Osteoblast (primary cell): ENCODE data around the gene GAS2L3. TPM values are rescaled to one million over a fixed set of nuclear protein-coding genes. Genes with fewer than 3 reads are reported as not detected.
A peak's percentile ranks its signal among the peaks of the same experiment; 100 is the strongest.

Source experiments
- DNase-seq: peaks from one replicate; pipeline ENCODE4 v3.0.0; 2011; ENCODE audit warnings: low spot score, mixed read lengths; ENCODE audit not compliant: insufficient read length; ENCODE audit errors: missing footprints
- H2AFZ ChIP-seq: 2 replicates; pipeline ENCODE4 v1.6.0; 2011; ENCODE audit warnings: mild to moderate bottlenecking, low read length
- H3K27ac ChIP-seq: 2 replicates; pipeline ENCODE4 v1.5.1; 2011; ENCODE audit warnings: mild to moderate bottlenecking, low read depth, low read length, moderate library complexity
- H3K27me3 ChIP-seq: 2 replicates; pipeline ENCODE4 v1.6.0; 2012; ENCODE audit warnings: mild to moderate bottlenecking, control low read depth, inconsistent platforms, low read length, moderate library complexity; ENCODE audit not compliant: insufficient read depth
- H3K36me3 ChIP-seq: 2 replicates; pipeline ENCODE4 v1.5.1; 2011; ENCODE audit warnings: mild to moderate bottlenecking, low read length, control low read depth, moderate library complexity; ENCODE audit not compliant: insufficient read depth
- H3K4me1 ChIP-seq: 2 replicates; pipeline ENCODE4 v1.5.1; 2011; ENCODE audit warnings: mild to moderate bottlenecking, low read length, control low read depth, moderate library complexity; ENCODE audit not compliant: insufficient read depth
- H3K4me2 ChIP-seq: 2 replicates; pipeline ENCODE4 v1.6.0; 2011; ENCODE audit warnings: mild to moderate bottlenecking, low read length; ENCODE audit not compliant: insufficient read depth
- H3K4me3 ChIP-seq: fragments of 200-600 bp; sonication (generic); 3 replicates; pipeline ENCODE4 v1.5.1; 2012; ENCODE audit warnings: mild to moderate bottlenecking, low read length, inconsistent platforms; ENCODE audit not compliant: insufficient read depth
- H3K79me2 ChIP-seq: 2 replicates; pipeline ENCODE4 v1.6.0; 2012; ENCODE audit warnings: mild to moderate bottlenecking, low read length, control low read depth, inconsistent platforms; ENCODE audit not compliant: insufficient read depth
- H3K9me3 ChIP-seq: 2 replicates; pipeline ENCODE4 v1.5.1; 2011; ENCODE audit warnings: low read depth, low read length, control low read depth
- H4K20me1 ChIP-seq: 2 replicates; pipeline ENCODE4 v1.6.0; 2012; ENCODE audit warnings: mild to moderate bottlenecking, low read length, control low read depth; ENCODE audit not compliant: insufficient read depth
- total RNA-seq: library from RNA; depleted of rRNA; stranded (reverse); fragments of >200 nt; gene quantifications from 2 replicates; pipeline ENCODE4 v1.2.3, GENCODE V29; 2012
- TF ChIP-seq, protein P1 (sequence below): IDR thresholded peaks from 2 replicates; pipeline ENCODE4 v1.5.1; 2011; ENCODE audit warnings: mild to moderate bottlenecking, low read depth, low read length, moderate library complexity; ENCODE audit errors: extremely low read depth

The GAS2L3 gene
- total RNA-seq, 1 donor, result 29.3 TPM

DNA sequence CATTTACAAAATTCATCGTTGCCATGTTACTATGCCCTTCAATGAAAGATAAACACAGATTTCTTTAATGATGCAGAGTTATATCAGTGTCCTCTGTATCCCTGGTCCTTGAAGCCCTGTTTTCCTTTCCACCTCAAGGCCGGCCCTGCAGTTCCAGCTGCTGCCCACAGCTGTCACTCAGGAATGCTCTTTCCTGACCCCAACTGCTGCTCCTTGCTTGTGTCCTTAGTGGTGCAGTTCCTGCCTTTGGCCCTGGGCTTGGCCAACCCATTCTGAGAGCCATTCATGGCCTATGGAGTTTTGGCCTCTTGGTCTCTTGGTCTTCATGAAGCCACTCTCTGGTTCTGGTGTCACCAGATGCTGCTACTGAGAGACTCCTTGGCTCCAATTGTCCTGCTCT, 93.1 kb downstream of the GAS2L3 start:
- Histone ChIP-seq H3K9me3 (no peaks in the 10 kb centered on the region), H3K27me3 (peaks cover 21% of the 10 kb centered on the region), H3K4me1 (peaks cover 3% of the 10 kb centered on the region), H3K4me2 (no peak overlapping the region), H4K20me1 (no peaks in the 10 kb centered on the region), H3K4me3 (no peak overlapping the region), H3K36me3 (no peaks in the 10 kb centered on the region), H3K27ac (no peak overlapping the region), H2AFZ (no peak overlapping the region), H3K79me2 (no peaks in the 10 kb centered on the region)
- DNase-seq, result peak; percentile 52
- TF ChIP-seq, protein P1, sequence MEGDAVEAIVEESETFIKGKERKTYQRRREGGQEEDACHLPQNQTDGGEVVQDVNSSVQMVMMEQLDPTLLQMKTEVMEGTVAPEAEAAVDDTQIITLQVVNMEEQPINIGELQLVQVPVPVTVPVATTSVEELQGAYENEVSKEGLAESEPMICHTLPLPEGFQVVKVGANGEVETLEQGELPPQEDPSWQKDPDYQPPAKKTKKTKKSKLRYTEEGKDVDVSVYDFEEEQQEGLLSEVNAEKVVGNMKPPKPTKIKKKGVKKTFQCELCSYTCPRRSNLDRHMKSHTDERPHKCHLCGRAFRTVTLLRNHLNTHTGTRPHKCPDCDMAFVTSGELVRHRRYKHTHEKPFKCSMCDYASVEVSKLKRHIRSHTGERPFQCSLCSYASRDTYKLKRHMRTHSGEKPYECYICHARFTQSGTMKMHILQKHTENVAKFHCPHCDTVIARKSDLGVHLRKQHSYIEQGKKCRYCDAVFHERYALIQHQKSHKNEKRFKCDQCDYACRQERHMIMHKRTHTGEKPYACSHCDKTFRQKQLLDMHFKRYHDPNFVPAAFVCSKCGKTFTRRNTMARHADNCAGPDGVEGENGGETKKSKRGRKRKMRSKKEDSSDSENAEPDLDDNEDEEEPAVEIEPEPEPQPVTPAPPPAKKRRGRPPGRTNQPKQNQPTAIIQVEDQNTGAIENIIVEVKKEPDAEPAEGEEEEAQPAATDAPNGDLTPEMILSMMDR, result no peak

DNA sequence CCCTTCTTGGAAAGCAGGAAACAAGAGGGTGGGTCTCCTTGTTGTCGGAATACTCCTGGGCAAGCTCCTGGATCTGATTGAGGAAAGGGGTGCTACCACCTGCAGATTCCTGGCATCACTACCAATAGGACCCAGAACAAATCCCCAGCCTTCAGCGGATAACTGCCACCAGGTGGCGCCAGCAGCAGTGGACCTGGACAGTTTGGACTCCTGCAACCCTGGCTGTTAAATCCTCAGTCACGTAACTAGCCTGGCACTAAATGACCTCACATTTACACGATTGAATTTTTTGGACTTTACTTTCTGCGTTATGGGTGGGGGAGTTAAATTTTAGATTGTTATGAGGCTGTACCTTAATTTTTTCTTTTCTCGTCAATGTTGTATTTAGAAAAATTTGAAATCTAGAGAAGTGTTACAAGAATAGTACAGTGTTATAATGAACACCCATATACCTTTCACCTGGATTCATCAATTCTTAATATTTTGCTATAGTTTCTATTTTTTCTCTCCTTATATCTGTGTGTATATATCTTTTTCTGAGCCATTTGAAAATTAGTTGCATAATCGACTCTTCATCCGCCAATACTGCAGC, 95.6 kb downstream of the GAS2L3 start:
- Histone ChIP-seq H4K20me1 (no peaks in the 10 kb centered on the region), H3K27ac (no peak overlapping the region), H2AFZ (no peak overlapping the region), H3K36me3 (no peaks in the 10 kb centered on the region), H3K79me2 (no peaks in the 10 kb centered on the region), H3K9me3 (no peaks in the 10 kb centered on the region), H3K4me2 (no peak overlapping the region), H3K27me3 (peaks cover 9% of the 10 kb centered on the region), H3K4me3 (no peak overlapping the region), H3K4me1 (no peaks in the 10 kb centered on the region)
- TF ChIP-seq, protein P1, result peak; percentile 94
- peak; percentile 85 for DNase-seq

DNA sequence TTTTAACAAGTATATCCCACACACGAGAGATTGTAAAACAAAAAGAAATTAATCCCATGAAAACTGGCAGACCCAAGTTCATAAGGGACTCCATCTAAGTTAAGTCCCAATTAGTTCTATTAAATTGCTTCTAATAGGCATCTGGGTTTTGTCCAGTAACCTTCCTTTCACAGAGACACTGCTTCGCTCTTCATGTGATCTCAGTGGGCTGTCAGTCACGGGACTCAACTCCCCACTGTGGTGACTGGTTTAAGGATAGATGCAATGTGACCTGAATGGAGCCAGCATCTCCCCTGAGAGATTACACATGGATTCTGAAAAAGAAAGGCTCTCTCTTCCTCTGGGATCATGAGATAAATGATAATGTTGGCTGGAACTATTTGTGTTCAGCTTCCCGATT, 96.4 kb downstream of the GAS2L3 start:
- Histone ChIP-seq H4K20me1 (no peaks in the 10 kb centered on the region), H2AFZ (no peak overlapping the region), H3K4me2 (no peak overlapping the region), H3K27me3 (peaks cover 9% of the 10 kb centered on the region), H3K9me3 (no peaks in the 10 kb centered on the region), H3K36me3 (no peaks in the 10 kb centered on the region), H3K4me3 (no peak overlapping the region), H3K4me1 (no peaks in the 10 kb centered on the region), H3K79me2 (no peaks in the 10 kb centered on the region), H3K27ac (no peak overlapping the region)
- no peak for DNase-seq
- TF ChIP-seq, protein P1, result no peak

DNA sequence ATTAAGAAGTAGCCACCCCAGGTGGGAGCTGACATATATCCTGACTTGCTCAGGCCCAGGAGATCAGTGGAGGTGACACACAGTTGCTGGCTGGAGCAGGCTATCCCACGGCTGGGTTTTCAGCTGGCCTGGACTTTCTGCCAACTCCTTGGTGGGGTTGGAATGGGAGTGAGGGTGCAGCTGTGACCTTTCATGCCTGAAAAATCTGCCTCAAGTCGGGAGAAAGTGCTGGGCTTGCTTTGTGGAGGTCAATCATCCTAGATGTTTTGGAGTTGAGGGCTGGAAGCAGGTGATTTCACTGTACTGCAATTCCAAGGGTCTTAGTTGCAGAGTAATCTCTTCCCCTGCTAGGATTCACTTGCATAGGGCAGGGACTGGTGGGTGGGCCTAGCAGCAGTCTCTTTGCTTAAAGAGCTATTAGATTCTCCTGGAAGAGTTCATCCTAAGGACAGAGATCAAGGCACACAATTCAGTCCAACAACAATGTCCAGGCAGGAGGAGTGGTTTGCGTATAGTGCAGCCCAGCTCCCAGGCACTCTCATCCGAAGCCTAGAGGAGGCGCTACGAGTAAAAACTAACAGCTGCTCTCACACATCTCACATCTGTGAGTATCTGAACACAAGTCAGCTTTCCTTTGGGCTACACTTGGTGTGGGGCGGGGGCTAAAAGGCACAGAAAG, 98.1 kb downstream of the GAS2L3 start:
- H4K20me1 ChIP-seq, result no peaks in the 10 kb centered on the region
- H3K27ac ChIP-seq, result no peak overlapping the region
- TF ChIP-seq, protein P1, result no peak
- H3K4me2 ChIP-seq, result no peak overlapping the region
- H3K9me3 ChIP-seq, result no peaks in the 10 kb centered on the region
- H3K4me1 ChIP-seq, result no peaks in the 10 kb centered on the region
- H3K79me2 ChIP-seq, result no peaks in the 10 kb centered on the region
- peaks cover 7% of the 10 kb centered on the region for H3K27me3 ChIP-seq
- no peak for DNase-seq
- no peak overlapping the region for H2AFZ ChIP-seq
- no peaks in the 10 kb centered on the region for H3K36me3 ChIP-seq
- H3K4me3 ChIP-seq, result no peak overlapping the region
